Erythroblast (primary cell): ENCODE results near the gene PKP3.
"Not testable (repeated sequence)": the region's sequence is repeated elsewhere in the genome, so short reads cannot be mapped to it uniquely, and the experiment has no call there.

Source experiments
- DNase-seq, 2 experiments: peaks; one replicate each; lab custom pipeline; 2025; lab: John Stamatoyannopoulos, UW
- GATA1 ChIP-seq: IDR thresholded peaks from 2 replicates; pipeline ENCODE4 v1.6.1; 2011; ENCODE audit warnings: low read depth, mild to moderate bottlenecking, control low read depth, low read length, moderate library complexity
- POLR2A ChIP-seq: IDR thresholded peaks from 2 replicates; pipeline ENCODE4 v1.6.1; 2011; ENCODE audit warnings: mild to moderate bottlenecking, low read length

Gene PKP3, protein sequence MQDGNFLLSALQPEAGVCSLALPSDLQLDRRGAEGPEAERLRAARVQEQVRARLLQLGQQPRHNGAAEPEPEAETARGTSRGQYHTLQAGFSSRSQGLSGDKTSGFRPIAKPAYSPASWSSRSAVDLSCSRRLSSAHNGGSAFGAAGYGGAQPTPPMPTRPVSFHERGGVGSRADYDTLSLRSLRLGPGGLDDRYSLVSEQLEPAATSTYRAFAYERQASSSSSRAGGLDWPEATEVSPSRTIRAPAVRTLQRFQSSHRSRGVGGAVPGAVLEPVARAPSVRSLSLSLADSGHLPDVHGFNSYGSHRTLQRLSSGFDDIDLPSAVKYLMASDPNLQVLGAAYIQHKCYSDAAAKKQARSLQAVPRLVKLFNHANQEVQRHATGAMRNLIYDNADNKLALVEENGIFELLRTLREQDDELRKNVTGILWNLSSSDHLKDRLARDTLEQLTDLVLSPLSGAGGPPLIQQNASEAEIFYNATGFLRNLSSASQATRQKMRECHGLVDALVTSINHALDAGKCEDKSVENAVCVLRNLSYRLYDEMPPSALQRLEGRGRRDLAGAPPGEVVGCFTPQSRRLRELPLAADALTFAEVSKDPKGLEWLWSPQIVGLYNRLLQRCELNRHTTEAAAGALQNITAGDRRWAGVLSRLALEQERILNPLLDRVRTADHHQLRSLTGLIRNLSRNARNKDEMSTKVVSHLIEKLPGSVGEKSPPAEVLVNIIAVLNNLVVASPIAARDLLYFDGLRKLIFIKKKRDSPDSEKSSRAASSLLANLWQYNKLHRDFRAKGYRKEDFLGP

DNA sequence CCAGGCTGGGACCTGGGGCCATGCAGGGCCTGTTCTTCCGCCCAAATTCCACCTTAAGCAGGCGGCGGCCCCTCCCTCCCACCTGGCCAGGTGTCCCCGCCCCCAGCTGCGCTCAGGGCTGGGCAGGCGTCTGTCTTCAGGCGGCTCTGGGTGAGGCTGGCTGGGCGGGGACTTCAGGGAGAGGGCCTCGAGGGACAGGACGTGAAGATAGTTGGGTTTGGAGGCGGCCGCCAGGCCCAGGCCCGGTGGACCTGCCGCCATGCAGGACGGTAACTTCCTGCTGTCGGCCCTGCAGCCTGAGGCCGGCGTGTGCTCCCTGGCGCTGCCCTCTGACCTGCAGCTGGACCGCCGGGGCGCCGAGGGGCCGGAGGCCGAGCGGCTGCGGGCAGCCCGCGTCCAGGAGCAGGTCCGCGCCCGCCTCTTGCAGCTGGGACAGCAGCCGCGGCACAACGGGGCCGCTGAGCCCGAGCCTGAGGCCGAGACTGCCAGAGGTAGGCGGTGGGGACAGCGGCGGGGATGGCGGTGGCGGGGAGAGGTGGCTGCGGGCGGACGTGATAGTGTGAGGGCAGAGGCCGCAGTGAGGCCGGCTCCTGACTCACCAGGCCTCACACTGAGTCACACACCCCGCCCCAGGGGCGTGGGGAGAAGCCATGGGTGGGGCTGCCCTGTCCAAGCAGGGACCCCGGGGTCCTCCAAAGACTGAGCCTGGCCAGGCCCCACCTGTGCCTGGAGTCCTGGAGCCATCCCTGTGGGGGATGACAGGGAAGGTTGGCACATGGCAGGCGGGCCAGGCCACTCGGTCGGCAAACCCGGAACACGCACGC, at the start of gene PKP3:
TSS of gene PKP3 (plus strand) at position 176 of the 824 bp plus-strand sequence. CDS start at position 260, 84 bp downstream.
- peak in 1 of 2 experiments; percentile 33 for DNase-seq
- no peak for TF ChIP-seq POLR2A
- TF ChIP-seq GATA1 = no peak

- TF ChIP-seq GATA1 (no peak), POLR2A (no peak)
- DNase-seq = no peak
Observed at GRCh38 chr11:344836-345578, 49.0 kb upstream of the PKP3 start.

GRCh38 chr11:346529-346928, 47.5 kb upstream of the PKP3 start:
- TF ChIP-seq GATA1 = no peak
- TF ChIP-seq POLR2A = no peak
- DNase-seq = no peak

DNA sequence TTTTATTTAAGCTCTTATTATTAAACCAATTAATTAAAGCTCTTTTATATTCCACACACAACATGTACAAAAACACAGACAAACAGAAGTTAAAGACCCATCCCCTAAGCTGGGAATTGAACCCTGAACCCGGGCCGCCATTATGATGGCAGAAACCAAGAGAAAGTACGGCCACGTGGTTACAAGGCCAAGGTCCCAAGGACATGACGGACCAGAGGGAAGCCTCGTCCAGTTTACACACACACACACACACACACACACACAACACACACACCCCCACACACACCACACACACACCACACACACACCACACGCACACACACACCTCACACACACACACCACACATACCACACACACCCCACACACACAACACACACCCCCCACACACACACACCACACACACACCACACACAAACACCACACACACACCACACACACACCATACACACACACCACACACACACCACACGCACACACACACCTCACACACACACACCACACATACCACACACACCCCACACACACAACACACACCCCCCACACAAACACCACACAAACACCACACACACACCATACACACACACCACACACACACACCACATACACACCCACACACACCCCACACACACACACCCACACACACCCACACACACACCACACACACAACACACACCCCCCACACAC, 44.6 kb upstream of the PKP3 start:
- peak in 1 of 2 experiments; percentile 34 for DNase-seq

- not testable (repeated sequence) for DNase-seq
Observed at GRCh38 chr11:350033-350722, 43.8 kb upstream of the PKP3 start.

DNA sequence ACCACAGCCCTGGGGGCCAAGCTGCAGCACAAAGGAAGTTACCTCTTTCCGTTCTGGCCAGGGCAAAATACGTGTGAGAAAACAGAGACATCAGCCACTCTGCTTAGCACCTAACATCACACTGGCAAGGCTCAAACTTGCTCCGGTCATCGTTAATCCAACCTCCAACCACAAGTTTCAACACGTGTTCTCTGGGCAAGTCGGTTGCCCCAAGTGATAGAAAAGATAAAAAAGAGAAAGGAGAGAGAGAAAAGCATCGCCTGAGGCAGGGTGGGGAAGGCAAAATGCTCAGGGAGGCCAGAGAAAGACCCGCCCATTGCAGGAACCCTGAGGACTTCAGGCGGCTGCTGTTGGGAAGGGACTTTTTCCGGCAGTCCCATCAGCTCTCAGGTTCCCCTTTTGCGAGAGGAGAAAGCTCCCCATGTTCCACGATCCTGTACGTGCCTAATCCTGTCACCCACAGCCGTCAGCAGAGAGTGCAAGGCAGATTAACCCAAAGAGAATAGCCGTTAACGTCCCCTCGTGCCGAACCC, 43.2 kb upstream of the PKP3 start:
- DNase-seq = peak; percentile 36 to 63
- TF ChIP-seq POLR2A (peak; percentile 59), GATA1 (no peak)

DNA sequence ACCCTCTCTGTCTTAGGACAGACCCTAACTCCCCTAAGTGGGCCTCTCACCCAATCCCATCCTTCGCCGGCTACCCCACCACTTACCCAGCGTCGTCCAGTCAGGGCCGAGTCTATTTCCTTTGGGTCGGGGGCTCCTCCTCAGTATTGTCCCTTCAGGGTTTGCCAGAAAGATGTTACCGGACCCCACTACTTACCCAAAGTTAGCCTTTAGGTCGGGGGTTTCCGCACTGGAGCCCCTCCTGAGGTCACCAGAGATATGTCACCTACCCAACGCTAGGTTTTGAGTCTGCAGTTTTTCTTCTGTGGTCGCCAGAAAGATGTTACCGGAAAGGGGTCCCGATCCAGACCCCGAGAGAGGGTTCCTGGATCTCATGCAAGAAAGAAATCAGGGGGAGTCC, 42.6 kb upstream of the PKP3 start:
- DNase-seq = no peak
- TF ChIP-seq GATA1 = no peak
- TF ChIP-seq POLR2A = no peak

- no peak for DNase-seq
- TF ChIP-seq POLR2A (no peak), GATA1 (no peak)
Observed at GRCh38 chr11:352456-353031, 41.5 kb upstream of the PKP3 start.

- TF ChIP-seq GATA1 = no peak
- no peak for TF ChIP-seq POLR2A
- DNase-seq = no peak
Observed at GRCh38 chr11:353179-353873, 40.7 kb upstream of the PKP3 start.

- no peak for TF ChIP-seq POLR2A
- no peak for TF ChIP-seq GATA1
- DNase-seq = peak; percentile 33 to 35
Observed at GRCh38 chr11:355581-356458, 38.2 kb upstream of the PKP3 start.
